OCI-LY3 (cell line): ENCODE results near the gene CDV3.

Source experiments
- CTCF ChIP-seq: fragments of 200-600, 300-600 bp; sonication (generic); IDR thresholded peaks from 2 replicates; pipeline ENCODE4 v1.5.1; 2014; ENCODE audit warnings: antibody characterized with exemption, low read length, low read depth
- EZH2phosphoT487 ChIP-seq: fragments of 200-600 bp; shearing (Covaris generic); IDR thresholded peaks from 2 replicates; pipeline ENCODE4 v1.6.1; 2018; ENCODE audit warnings: antibody characterized with exemption, mixed run types, low read depth

- TF ChIP-seq CTCF (peak; percentile 24; the same call in 1 of the 2 replicates), EZH2phosphoT487 (no peak)
Measured at GRCh38 chr3:133574260-133574881, 885 bp downstream of the CDV3 start.
